Heart right ventricle (tissue), 16 donors: ENCODE measurements around the gene CTAG1B. TPM values are rescaled to one million over a fixed set of nuclear protein-coding genes. Genes with fewer than 3 reads are reported as not detected.

ENCODE experiments used
- ATAC-seq, 8 donors: fragments of 200-7000 bp; cut with Tn5 transposase; one replicate each; pipeline ENCODE4 v1.9.1; 2020; ENCODE audit warnings: mild to moderate bottlenecking in 8 of 8, moderate library complexity in 8 of 8, moderate number of reproducible peaks in 1 of 8
- DNase-seq, 2 donors: peaks; one replicate each; pipeline ENCODE4 v3.0.0-alpha.2; 2020
- H3K27ac ChIP-seq, 10 donors: fragments of 200-600 bp; sonication (generic) in 2 of 10; one replicate each; pipeline versions ENCODE4 v1.5.0 to v1.8.0; 2020 to 2022; ENCODE audit warnings: mild to moderate bottlenecking in 3 of 10
- H3K27me3 ChIP-seq, 7 donors: fragments of 200-600 bp; one replicate each; pipeline ENCODE4 v1.8.0; 2021 to 2022; ENCODE audit warnings: mild to moderate bottlenecking in 2 of 7
- H3K36me3 ChIP-seq, 9 donors: fragments of 200-600 bp; sonication (generic) in 1 of 9; one replicate each; pipeline versions ENCODE4 v1.5.0 to v1.8.0; 2020 to 2022; ENCODE audit warnings: mild to moderate bottlenecking in 2 of 9
- H3K4me1 ChIP-seq, 9 donors: fragments of 200-600 bp; sonication (generic) in 1 of 9; one replicate each; pipeline versions ENCODE4 v1.5.0 to v1.8.0; 2020 to 2022; ENCODE audit warnings: mild to moderate bottlenecking in 4 of 9
- H3K4me3 ChIP-seq, 10 donors: fragments of 200-600 bp; sonication (generic) in 2 of 10; one replicate each; pipeline versions ENCODE4 v1.5.0 to v1.8.0; 2020 to 2022; ENCODE audit warnings: mild to moderate bottlenecking in 7 of 10, moderate library complexity in 2 of 10
- H3K9me3 ChIP-seq, 11 donors: fragments of 200-600 bp in 10 of 11; sonication (generic) in 2 of 11; one replicate each; pipeline versions ENCODE4 v1.5.0 to v1.8.0; 2013 to 2022; ENCODE audit warnings: mild to moderate bottlenecking in 2 of 11, control low read depth in 1 of 11, moderate library complexity in 1 of 11
- CTCF ChIP-seq, 9 donors: fragments of 200-600 bp; sonication (generic) in 2 of 9; IDR thresholded peaks; one replicate each; pipeline versions ENCODE4 v1.5.0 to v1.8.0; 2021 to 2022; ENCODE audit warnings: antibody characterized with exemption in 9 of 9, mild to moderate bottlenecking in 5 of 9, moderate library complexity in 1 of 9
- WGBS, 2 donors: extraction: QIAGEN DNeasy Blood & Tissue Kit; methylation state at CpG; one replicate each; pipeline ENCODE4 v1.1.7; 2013; ENCODE audit warnings: inconsistent platforms in 1 of 2; 5-methylcytosine and 5-hydroxymethylcytosine counted together
- intact Hi-C, 10 donors: fragments of 100-400 bp; cut with DNase I; formaldehyde crosslinking; loops; one replicate each; pipeline versions ENCODE4 v1.11.1 to v1.14.2; 2022
- polyA plus RNA-seq, 2 donors: library from polyadenylated mRNA; stranded (reverse); fragments of 200-250 nt; gene quantifications; one replicate each; pipeline ENCODE4 v1.2.3, GENCODE V29; 2013
- total RNA-seq, 10 donors: library from RNA; stranded (reverse); fragmentation: NEBNext Ultra II Directional in 3 of 10; extraction: Animal tissue kit (Norgen Biotek cat#: 25700) in 3 of 10; gene quantifications; one replicate each; pipeline versions ENCODE4 v1.2.1 to v1.2.4, GENCODE V29; 2021 to 2023
- donor health status: Arrhythmogenic right ventricular cardiomyopathy.
- donor health status: ischemic (EF 13 %, LVEDD 7.1; RV severe dilation, severe dysfunction).
- donor health status: healthy with polysubstance abuse.
- donor health status: DM: no; HTN: yes; CAD: no.
- donor health status: DM: no; HTN: no; CAD: no.
- donor health status: ischemic (EF 25% LVEDD 6.9; RV normal size, moderate dysfunction).
- donor health status: ischemic (EF 25% LVEDD 5.7; RV mildly dilated, moderate dysfunction).
- donor health status: healthy.
- donor health status: DM: yes; HTN: yes; CAD: no.
- donor health status: Ischemic cardiomyopathy.
- donor health status: ischemic (EF 35%, LVEDD 5.7; RV mildly dilated, moderate dysfunction).
- donor health status: nonischemic (EF 11% LVEDD 7.7; RV severe dilation, severe dysfunction).
- donor health status: DM: yes; HTN: yes; CAD: no.
- donor health status: PGD.
- donor health status: ischemic (EF 29% LVEDD 5.4; RV normal size, mild dysfunction).
- donor health status: nonischemic (EF 23%, LVEDD 6.1; RV moderate dilation, normal function).

CTAG1B gene
- total and polyA plus RNA-seq, 12 donors = not detected

GRCh38 chrX:154603438-154604430, 15.3 kb downstream of the CTAG1B start:
- Histone ChIP-seq H3K27me3 (no peaks in the 10 kb centered on the region), H3K27ac (no peak overlapping the region), H3K4me3 (no peak overlapping the region), H3K9me3 (no peaks in the 10 kb centered on the region), H3K4me1 (peaks cover 0 to 9% (median 0%) of the 10 kb centered on the region in 9 donors), H3K36me3 (no peaks in the 10 kb centered on the region)
- 80% methylated on average over 10 to 13 of the region's 13 CpGs for WGBS, 2 donors
- ATAC-seq (peak in 4 of 8 donors; percentile 45 to 83 (median 48)), DNase-seq (no peak)
- intact Hi-C loops = no loop called here
- TF ChIP-seq CTCF (IDR thresholded peaks at IDR 0.05) = no peak

- Histone ChIP-seq H3K36me3 (no peaks in the 10 kb centered on the region), H3K4me1 (peaks cover 0 to 9% (median 0%) of the 10 kb centered on the region in 9 donors), H3K27me3 (no peaks in the 10 kb centered on the region), H3K9me3 (no peaks in the 10 kb centered on the region), H3K27ac (no peak overlapping the region), H3K4me3 (no peak overlapping the region)
- DNase-seq (no peak), ATAC-seq (no peak)
- WGBS, 2 donors = 88 to 90% methylated on average over 14 to 18 of the region's 18 CpGs
- intact Hi-C loops = no loop called here
- no peak for TF ChIP-seq CTCF (IDR thresholded peaks at IDR 0.05)
These were observed 16.2 kb downstream of the CTAG1B start for GRCh38 chrX:154602766-154603437.

- WGBS, 2 donors = 81 to 84% methylated on average over 8 to 13 of the region's 13 CpGs
- H3K4me3 ChIP-seq = no peak overlapping the region
- no peaks in the 10 kb centered on the region for H3K36me3 ChIP-seq
- ATAC-seq = no peak
- no peak overlapping the region for H3K27ac ChIP-seq
- no peaks in the 10 kb centered on the region for H3K9me3 ChIP-seq
- intact Hi-C loops = no loop called here
- peaks cover 0 to 9% (median 0%) of the 10 kb centered on the region in 9 donors for H3K4me1 ChIP-seq
- TF ChIP-seq CTCF (IDR thresholded peaks at IDR 0.05) = no peak
- DNase-seq = no peak
- H3K27me3 ChIP-seq = no peaks in the 10 kb centered on the region
These were observed 16.9 kb downstream of the CTAG1B start for GRCh38 chrX:154602226-154602625.

DNA sequence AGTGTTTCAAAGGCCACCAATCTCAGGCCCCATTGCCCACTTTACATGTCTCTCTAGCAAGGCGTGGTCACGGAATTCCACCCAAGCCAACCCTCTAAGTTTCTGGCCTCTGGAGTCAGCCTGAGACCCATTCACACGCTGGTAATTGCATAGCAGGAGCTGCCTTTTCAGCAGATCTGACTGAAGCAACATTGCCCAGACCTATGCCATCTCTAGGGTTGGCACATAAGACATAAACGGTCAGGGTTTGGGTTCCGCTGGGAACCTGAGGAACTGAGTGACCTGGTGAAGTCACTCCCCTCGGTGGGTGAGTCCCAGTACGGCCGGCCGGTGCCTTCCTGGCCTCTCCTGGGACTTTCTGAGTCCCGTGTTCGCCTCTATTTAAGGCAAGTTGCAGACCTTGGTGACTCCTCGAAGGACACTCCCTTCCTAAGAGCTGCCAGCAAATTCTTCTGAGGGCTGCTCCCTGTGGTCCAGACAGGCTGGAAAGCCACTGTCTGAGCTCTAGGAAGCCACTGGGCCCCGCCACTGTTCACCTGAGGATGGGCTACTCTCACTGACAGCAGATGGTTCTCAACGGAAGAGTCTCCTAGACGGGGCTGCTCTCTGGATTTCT, 18.2 kb downstream of the CTAG1B start:
- DNase-seq (no peak), ATAC-seq (no peak)
- intact Hi-C loops = no loop called here
- Histone ChIP-seq H3K27me3 (no peaks in the 10 kb centered on the region), H3K27ac (no peak overlapping the region), H3K9me3 (no peaks in the 10 kb centered on the region), H3K4me1 (peaks cover 0 to 9% (median 0%) of the 10 kb centered on the region in 9 donors), H3K36me3 (no peaks in the 10 kb centered on the region), H3K4me3 (no peak overlapping the region)
- 64 to 75% methylated on average over 14 to 15 of the region's 15 CpGs for WGBS, 2 donors
- TF ChIP-seq CTCF (IDR thresholded peaks at IDR 0.05) = no peak
